Measurements from ENCODE around the gene SIRT5. TPM values are rescaled to one million over a fixed set of nuclear protein-coding genes. Genes with fewer than 3 reads are reported as not detected.

The SIRT5 gene
- total RNA-seq, 4 donors from 2014 or later: 7.5 to 13.3 (median 11.7) TPM

DNA sequence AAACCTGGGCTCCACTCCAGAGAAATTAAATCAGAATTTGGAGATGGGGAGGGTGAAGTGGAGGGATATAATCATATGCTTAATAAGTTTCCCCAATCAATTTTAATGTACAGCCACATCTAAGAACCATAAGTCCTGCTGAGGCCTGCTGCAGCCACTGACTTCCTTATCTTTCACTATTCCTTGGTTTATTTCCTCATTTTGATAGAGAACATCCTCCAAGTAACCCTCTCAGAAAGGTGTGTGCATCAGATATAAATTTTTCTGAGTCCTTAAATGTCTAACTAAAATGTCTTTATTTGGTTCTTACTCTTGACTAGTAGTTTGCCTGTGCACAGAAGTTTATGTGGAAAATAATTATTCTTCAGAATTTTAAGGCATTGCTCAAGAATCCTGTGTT is 23.7 kb upstream of the SIRT5 start:
- no peak for DNase-seq (ENCODE audit: low spot score in 2 of 2)
- peaks cover 0 to 6% (median 0%) of the 10 kb centered on the region in 4 donors for H3K4me1 ChIP-seq
- no peaks in the 10 kb centered on the region for H3K27me3 ChIP-seq
- H3K4me3 ChIP-seq: no peak overlapping the region
- no peaks in the 10 kb centered on the region for H3K36me3 ChIP-seq
- no peak overlapping the region for H3K27ac ChIP-seq
- TF ChIP-seq POLR2A (IDR thresholded peaks at IDR 0.05) (no peak), EP300 (IDR thresholded peaks at IDR 0.05) (no peak)
- TF ChIP-seq, protein P1, sequence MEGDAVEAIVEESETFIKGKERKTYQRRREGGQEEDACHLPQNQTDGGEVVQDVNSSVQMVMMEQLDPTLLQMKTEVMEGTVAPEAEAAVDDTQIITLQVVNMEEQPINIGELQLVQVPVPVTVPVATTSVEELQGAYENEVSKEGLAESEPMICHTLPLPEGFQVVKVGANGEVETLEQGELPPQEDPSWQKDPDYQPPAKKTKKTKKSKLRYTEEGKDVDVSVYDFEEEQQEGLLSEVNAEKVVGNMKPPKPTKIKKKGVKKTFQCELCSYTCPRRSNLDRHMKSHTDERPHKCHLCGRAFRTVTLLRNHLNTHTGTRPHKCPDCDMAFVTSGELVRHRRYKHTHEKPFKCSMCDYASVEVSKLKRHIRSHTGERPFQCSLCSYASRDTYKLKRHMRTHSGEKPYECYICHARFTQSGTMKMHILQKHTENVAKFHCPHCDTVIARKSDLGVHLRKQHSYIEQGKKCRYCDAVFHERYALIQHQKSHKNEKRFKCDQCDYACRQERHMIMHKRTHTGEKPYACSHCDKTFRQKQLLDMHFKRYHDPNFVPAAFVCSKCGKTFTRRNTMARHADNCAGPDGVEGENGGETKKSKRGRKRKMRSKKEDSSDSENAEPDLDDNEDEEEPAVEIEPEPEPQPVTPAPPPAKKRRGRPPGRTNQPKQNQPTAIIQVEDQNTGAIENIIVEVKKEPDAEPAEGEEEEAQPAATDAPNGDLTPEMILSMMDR (IDR thresholded peaks at IDR 0.05): no peak
- H3K9me3 ChIP-seq: no peaks in the 10 kb centered on the region

DNA sequence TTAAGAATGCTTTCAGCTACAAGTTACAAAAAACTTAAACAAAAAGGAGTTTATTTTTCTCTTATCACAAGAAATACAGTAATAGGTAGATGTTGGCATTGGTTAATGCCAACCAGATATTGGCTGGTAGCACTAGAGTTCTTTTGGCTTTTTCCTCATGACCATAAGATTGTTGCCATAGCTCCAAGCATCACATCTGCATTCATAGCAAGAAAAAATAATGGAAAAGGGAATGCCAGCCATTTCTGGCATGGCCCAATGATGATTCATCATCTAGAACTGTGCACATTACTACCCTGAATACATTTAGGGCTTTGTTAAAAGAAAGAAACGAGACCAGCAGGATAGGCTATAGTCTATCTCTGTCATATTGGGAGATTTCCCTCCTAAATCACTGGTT is 20.8 kb upstream of the SIRT5 start:
- no peak overlapping the region for H3K4me3 ChIP-seq
- H3K27ac ChIP-seq: no peak overlapping the region
- no peaks in the 10 kb centered on the region for H3K27me3 ChIP-seq
- no peaks in the 10 kb centered on the region for H3K36me3 ChIP-seq
- 74 to 77% methylated on average over 1 of the region's 1 CpG for WGBS, 2 donors
- DNase-seq (ENCODE audit: low spot score in 2 of 2): no peak
- no peak for TF ChIP-seq POLR2A (IDR thresholded peaks at IDR 0.05)
- no peak for TF ChIP-seq EP300 (IDR thresholded peaks at IDR 0.05)
- TF ChIP-seq, protein P1 (IDR thresholded peaks at IDR 0.05): no peak
- no peaks in the 10 kb centered on the region for H3K9me3 ChIP-seq
- peaks cover 0 to 7% (median 0%) of the 10 kb centered on the region in 4 donors for H3K4me1 ChIP-seq

DNA sequence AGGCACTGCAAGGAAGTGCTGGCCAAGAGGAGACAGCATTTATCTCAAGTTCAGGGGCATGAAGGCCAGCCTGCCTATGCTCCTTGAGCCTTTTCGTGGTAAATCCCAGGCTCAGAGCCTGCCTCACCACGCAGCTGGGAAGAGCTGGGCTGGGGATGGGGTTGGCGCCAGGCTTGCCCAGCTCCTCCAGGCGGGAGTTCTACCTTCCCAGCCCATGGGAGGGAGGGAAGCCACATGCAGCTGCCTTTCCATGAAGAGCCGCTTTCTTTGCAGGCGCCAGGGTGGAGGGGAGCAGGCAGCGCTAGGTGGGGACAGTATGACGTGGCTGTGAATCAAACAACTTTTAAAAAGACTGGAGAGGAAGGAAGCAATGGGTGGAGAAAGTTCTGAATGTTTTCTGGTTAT is 19.5 kb upstream of the SIRT5 start:
- no peak overlapping the region for H3K4me3 ChIP-seq
- peaks cover 0 to 7% (median 0%) of the 10 kb centered on the region in 4 donors for H3K4me1 ChIP-seq
- H3K36me3 ChIP-seq: no peaks in the 10 kb centered on the region
- TF ChIP-seq EP300 (IDR thresholded peaks at IDR 0.05): peak; percentile 53 to 54
- TF ChIP-seq, protein P1 (IDR thresholded peaks at IDR 0.05): no peak
- no peak for DNase-seq (ENCODE audit: low spot score in 2 of 2)
- H3K27me3 ChIP-seq: no peaks in the 10 kb centered on the region
- 32 to 64% methylated on average over 8 of the region's 8 CpGs for WGBS, 2 donors
- no peaks in the 10 kb centered on the region for H3K9me3 ChIP-seq
- peak overlapping the region in 2 of 4 donors; percentile 9 to 55 for H3K27ac ChIP-seq

DNA sequence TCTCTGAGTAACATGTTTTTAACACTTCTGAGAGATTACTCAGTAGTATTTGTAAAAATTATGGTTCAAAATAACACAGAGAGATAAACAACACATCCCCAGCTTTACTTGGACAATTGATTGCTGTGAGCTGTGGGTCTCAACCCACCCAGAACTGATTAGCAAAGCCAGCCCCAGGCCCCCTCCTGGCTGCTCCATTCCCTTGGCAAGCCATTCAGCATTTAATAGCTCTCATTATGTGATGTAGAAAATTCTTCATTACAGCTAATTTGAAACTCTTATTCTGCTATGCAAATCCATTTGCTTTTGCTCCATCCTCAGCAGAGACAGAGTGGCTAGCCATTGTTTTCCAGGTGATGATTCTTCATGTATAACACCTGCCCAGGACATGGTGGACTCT is 16.6 kb upstream of the SIRT5 start:
- H3K36me3 ChIP-seq: no peaks in the 10 kb centered on the region
- no peak overlapping the region for H3K4me3 ChIP-seq
- peaks cover 0 to 7% (median 0%) of the 10 kb centered on the region in 4 donors for H3K4me1 ChIP-seq
- H3K9me3 ChIP-seq: no peaks in the 10 kb centered on the region
- H3K27me3 ChIP-seq: no peaks in the 10 kb centered on the region
- TF ChIP-seq EP300 (IDR thresholded peaks at IDR 0.05) (no peak), POLR2A (IDR thresholded peaks at IDR 0.05) (no peak)
- TF ChIP-seq, protein P1 (IDR thresholded peaks at IDR 0.05): no peak
- no peak overlapping the region for H3K27ac ChIP-seq
- no peak for DNase-seq (ENCODE audit: low spot score in 2 of 2)

DNA sequence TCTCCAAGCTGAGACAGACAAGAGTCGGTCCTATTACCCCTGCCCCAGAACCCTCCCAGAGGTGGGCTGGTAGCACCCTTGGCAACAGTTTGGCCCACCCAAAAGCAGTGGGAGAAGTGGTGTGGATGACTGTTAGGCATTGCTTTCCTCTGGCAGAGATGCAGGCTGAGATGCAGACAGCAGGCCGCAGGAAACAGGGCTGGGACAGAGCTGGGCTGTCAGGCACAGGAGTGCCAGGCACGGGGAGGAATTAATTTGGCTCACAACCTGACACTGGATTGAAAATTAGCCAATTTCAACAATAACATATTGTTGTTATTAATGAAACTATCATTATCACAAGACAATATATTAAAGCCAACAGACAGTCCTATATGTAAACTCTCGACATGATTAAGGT is 15.7 kb upstream of the SIRT5 start:
- no peak overlapping the region for H3K4me3 ChIP-seq
- H3K4me1 ChIP-seq: peaks cover 0 to 7% (median 0%) of the 10 kb centered on the region in 4 donors
- no peaks in the 10 kb centered on the region for H3K27me3 ChIP-seq
- peak overlapping the region in 1 of 4 donors; percentile 8 for H3K27ac ChIP-seq
- DNase-seq (ENCODE audit: low spot score in 2 of 2): no peak
- H3K9me3 ChIP-seq: no peaks in the 10 kb centered on the region
- no peaks in the 10 kb centered on the region for H3K36me3 ChIP-seq
- WGBS, 2 donors: 65 to 66% methylated on average over 4 of the region's 4 CpGs
- no peak for TF ChIP-seq EP300 (IDR thresholded peaks at IDR 0.05)
- no peak for TF ChIP-seq POLR2A (IDR thresholded peaks at IDR 0.05)
- TF ChIP-seq, protein P1 (IDR thresholded peaks at IDR 0.05): no peak

Data from tibial nerve (tissue), 4 donors.